ENCODE data around the gene ALDH8A1.

Gene ALDH8A1

GRCh38 chr6:134962421-134962820 is 12.5 kb upstream of the ALDH8A1 start:
- H3K79me2 ChIP-seq (ENCODE audit: insufficient read depth, low read length) = no peaks in the 10 kb centered on the region
- H3K9me2 ChIP-seq (replicated peaks; ENCODE audit: insufficient read depth, low read length) = no peaks in the 10 kb centered on the region
- H3K9me3 ChIP-seq (ENCODE audit: insufficient read depth, low read length) = no peaks in the 10 kb centered on the region
- no peak for TF ChIP-seq EZH2phosphoT487 (conservative IDR thresholded peaks at IDR 0.05; ENCODE audit: low read length)
- TF ChIP-seq, protein P1, sequence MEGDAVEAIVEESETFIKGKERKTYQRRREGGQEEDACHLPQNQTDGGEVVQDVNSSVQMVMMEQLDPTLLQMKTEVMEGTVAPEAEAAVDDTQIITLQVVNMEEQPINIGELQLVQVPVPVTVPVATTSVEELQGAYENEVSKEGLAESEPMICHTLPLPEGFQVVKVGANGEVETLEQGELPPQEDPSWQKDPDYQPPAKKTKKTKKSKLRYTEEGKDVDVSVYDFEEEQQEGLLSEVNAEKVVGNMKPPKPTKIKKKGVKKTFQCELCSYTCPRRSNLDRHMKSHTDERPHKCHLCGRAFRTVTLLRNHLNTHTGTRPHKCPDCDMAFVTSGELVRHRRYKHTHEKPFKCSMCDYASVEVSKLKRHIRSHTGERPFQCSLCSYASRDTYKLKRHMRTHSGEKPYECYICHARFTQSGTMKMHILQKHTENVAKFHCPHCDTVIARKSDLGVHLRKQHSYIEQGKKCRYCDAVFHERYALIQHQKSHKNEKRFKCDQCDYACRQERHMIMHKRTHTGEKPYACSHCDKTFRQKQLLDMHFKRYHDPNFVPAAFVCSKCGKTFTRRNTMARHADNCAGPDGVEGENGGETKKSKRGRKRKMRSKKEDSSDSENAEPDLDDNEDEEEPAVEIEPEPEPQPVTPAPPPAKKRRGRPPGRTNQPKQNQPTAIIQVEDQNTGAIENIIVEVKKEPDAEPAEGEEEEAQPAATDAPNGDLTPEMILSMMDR (IDR thresholded peaks at IDR 0.05; ENCODE audit: insufficient read depth, low read length, poor library complexity, severe bottlenecking) = no peak
- no peaks in the 10 kb centered on the region for H3K27me3 ChIP-seq (ENCODE audit: low read length)
- H2AFZ ChIP-seq (ENCODE audit: low read depth, low read length, severe bottlenecking) = no peak overlapping the region
- no peaks in the 10 kb centered on the region for H3F3A ChIP-seq (ENCODE audit: insufficient read depth)
- H3K4me2 ChIP-seq (ENCODE audit: low read depth, low read length, poor library complexity, severe bottlenecking) = no peak overlapping the region
- H3K9ac ChIP-seq (ENCODE audit: low read length) = no peak overlapping the region
- H3K36me3 ChIP-seq (ENCODE audit: low read length) = peaks cover 14% of the 10 kb centered on the region; the same call in 1 of the 2 replicates
- H3K4me3 ChIP-seq (ENCODE audit: insufficient read depth, low read length, poor library complexity, severe bottlenecking) = no peak overlapping the region
- H3K27ac ChIP-seq (ENCODE audit: low read depth, low read length) = no peak overlapping the region
- H4K20me1 ChIP-seq (ENCODE audit: low read depth, low read length) = no peaks in the 10 kb centered on the region

- H3K27ac ChIP-seq (ENCODE audit: low read depth, low read length) = no peak overlapping the region
- no peaks in the 10 kb centered on the region for H4K20me1 ChIP-seq (ENCODE audit: low read depth, low read length)
- H3K27me3 ChIP-seq (ENCODE audit: low read length) = no peaks in the 10 kb centered on the region
- H3K36me3 ChIP-seq (ENCODE audit: low read length) = peaks cover 14% of the 10 kb centered on the region; the same call in 1 of the 2 replicates
- no peaks in the 10 kb centered on the region for H3K9me2 ChIP-seq (replicated peaks; ENCODE audit: insufficient read depth, low read length)
- H3K4me2 ChIP-seq (ENCODE audit: low read depth, low read length, poor library complexity, severe bottlenecking) = no peak overlapping the region
- H3K4me3 ChIP-seq (ENCODE audit: insufficient read depth, low read length, poor library complexity, severe bottlenecking) = no peak overlapping the region
- no peak for TF ChIP-seq EZH2phosphoT487 (conservative IDR thresholded peaks at IDR 0.05; ENCODE audit: low read length)
- TF ChIP-seq, protein P1 (IDR thresholded peaks at IDR 0.05; ENCODE audit: insufficient read depth, low read length, poor library complexity, severe bottlenecking) = no peak
- H3K9ac ChIP-seq (ENCODE audit: low read length) = no peak overlapping the region
- H3K9me3 ChIP-seq (ENCODE audit: insufficient read depth, low read length) = no peaks in the 10 kb centered on the region
- no peaks in the 10 kb centered on the region for H3K79me2 ChIP-seq (ENCODE audit: insufficient read depth, low read length)
- H2AFZ ChIP-seq (ENCODE audit: low read depth, low read length, severe bottlenecking) = no peak overlapping the region
- H3F3A ChIP-seq (ENCODE audit: insufficient read depth) = no peaks in the 10 kb centered on the region
Measured at GRCh38 chr6:134961366-134961765, 11.5 kb upstream of the ALDH8A1 start.

DNA sequence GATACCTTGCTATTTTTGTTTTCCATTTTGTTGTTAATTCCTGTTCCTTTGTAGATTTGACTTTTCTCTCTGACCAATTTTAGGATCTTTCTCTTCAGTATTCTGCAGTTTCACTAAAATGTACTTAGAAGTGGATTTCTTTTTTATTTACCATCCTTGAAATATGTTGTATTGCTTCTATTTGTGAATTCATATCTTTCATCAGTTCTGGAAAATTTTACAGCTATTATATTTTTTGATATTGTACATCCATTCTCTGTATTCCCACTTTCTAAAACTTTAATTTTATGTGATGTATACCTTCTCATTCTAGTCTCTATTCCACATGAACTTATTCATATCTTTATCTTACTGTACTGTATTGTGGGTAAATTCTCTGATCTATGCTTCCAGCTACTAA is 9.7 kb upstream of the ALDH8A1 start:
- H3K9ac ChIP-seq (ENCODE audit: low read length) = no peak overlapping the region
- H3F3A ChIP-seq (ENCODE audit: insufficient read depth) = no peaks in the 10 kb centered on the region
- no peaks in the 10 kb centered on the region for H3K9me3 ChIP-seq (ENCODE audit: insufficient read depth, low read length)
- H3K4me2 ChIP-seq (ENCODE audit: low read depth, low read length, poor library complexity, severe bottlenecking) = no peak overlapping the region
- no peaks in the 10 kb centered on the region for H4K20me1 ChIP-seq (ENCODE audit: low read depth, low read length)
- TF ChIP-seq, protein P1 (IDR thresholded peaks at IDR 0.05; ENCODE audit: insufficient read depth, low read length, poor library complexity, severe bottlenecking) = no peak
- no peak for TF ChIP-seq EZH2phosphoT487 (conservative IDR thresholded peaks at IDR 0.05; ENCODE audit: low read length)
- H3K79me2 ChIP-seq (ENCODE audit: insufficient read depth, low read length) = no peaks in the 10 kb centered on the region
- H3K36me3 ChIP-seq (ENCODE audit: low read length) = 0 out of 2 replicates have a peak, but pooled peaks cover 4% of the 10 kb centered on the region
- H2AFZ ChIP-seq (ENCODE audit: low read depth, low read length, severe bottlenecking) = no peak overlapping the region
- no peaks in the 10 kb centered on the region for H3K27me3 ChIP-seq (ENCODE audit: low read length)
- H3K27ac ChIP-seq (ENCODE audit: low read depth, low read length) = no peak overlapping the region
- no peaks in the 10 kb centered on the region for H3K9me2 ChIP-seq (replicated peaks; ENCODE audit: insufficient read depth, low read length)
- H3K4me3 ChIP-seq (ENCODE audit: insufficient read depth, low read length, poor library complexity, severe bottlenecking) = no peak overlapping the region

Measured in SU-DHL-6 (cell line).